Skin of body (tissue), 2 donors: ENCODE data around the gene ERBIN. TPM values are rescaled to one million over a fixed set of nuclear protein-coding genes. Genes with fewer than 3 reads are reported as not detected.
"Not testable (repeated sequence)": the region's sequence is repeated elsewhere in the genome, so short reads cannot be mapped to it uniquely, and the experiment has no call there.

ENCODE experiments used
- DNase-seq: peaks from one replicate; lab custom pipeline; 2025; lab: John Stamatoyannopoulos, UW
- total RNA-seq: library from RNA; depleted of rRNA; stranded (reverse); fragments of >200 nt; gene quantifications from one replicate; pipeline ENCODE4 v1.2.3, GENCODE V29; 2014

Gene ERBIN
- total RNA-seq, 1 donor from 2014 or later = 116 TPM

DNA sequence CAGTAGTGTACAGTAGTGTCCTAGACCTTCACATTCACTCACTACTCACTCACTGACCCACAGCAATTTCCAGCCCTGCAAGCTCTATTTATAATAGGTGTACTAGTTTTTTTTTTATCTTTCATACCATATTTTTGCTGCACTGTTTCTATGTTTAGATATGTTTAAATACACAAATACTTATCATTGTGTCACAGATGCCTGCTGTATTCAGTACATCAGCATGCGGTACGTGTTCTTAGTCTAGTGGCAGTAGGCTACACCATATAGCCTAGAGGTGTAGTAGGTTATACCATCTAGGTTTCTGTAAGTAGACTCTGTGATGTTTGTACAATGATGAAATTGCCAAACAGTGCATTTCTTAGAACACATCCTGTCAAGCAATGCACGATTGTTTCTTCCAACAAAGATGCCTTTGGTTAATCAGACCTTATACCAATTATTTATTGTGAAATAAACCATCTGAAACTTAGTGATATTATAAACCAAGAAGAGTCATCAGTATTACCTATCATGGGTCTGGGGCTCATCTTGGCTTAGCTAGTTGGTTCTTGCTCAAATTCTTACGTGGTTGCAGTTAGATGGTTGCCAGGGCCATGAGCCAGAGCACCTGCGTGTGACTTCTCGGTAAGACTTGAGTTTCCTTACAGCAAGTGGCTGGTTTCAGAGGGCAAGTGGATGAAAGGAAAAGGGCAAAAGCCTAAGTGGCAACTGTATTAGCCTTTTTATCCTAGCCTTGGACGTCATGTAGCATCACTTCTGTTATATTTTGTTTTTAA lies 41.1 kb downstream of the ERBIN start:
- no peak for DNase-seq

DNA sequence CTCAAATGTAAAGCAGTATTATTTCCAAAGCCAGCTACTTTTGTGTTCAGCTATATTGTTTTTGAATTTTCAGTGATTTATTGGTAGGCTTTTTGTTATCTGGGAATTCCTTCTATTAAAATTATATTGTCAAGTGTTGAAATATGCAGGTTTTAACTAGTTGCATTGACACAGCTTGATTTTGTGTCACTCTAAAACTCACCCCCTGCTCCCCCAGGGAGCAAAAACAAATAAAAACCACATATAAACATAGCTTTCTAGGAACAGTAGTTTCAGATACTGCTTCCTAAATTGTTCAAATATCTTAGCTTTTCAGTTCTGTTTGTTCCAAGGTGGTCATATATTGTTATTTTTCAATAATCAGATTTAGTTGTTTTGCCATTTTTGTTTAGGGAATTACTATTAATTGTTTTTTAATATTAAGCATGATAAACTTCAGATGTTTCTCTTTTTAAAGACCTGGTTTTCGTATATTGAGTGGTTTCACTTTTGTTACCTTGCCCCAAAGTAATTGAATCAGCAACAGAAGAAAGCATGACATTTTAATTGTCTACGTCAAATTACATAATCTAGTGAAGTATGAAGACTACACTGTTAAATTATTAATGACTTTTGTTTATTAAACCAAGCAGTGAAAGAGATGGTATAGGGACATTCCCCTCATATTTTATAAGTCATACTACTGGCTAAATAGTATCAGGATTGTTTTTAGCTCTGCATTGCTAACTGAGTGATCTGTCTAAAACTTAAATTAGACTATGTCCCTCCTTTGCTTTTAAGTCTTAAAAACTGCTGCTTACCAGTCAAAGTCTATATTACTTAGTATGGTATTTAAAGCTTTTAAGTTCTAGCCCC lies 43.4 kb downstream of the ERBIN start:
- DNase-seq = no peak

DNA sequence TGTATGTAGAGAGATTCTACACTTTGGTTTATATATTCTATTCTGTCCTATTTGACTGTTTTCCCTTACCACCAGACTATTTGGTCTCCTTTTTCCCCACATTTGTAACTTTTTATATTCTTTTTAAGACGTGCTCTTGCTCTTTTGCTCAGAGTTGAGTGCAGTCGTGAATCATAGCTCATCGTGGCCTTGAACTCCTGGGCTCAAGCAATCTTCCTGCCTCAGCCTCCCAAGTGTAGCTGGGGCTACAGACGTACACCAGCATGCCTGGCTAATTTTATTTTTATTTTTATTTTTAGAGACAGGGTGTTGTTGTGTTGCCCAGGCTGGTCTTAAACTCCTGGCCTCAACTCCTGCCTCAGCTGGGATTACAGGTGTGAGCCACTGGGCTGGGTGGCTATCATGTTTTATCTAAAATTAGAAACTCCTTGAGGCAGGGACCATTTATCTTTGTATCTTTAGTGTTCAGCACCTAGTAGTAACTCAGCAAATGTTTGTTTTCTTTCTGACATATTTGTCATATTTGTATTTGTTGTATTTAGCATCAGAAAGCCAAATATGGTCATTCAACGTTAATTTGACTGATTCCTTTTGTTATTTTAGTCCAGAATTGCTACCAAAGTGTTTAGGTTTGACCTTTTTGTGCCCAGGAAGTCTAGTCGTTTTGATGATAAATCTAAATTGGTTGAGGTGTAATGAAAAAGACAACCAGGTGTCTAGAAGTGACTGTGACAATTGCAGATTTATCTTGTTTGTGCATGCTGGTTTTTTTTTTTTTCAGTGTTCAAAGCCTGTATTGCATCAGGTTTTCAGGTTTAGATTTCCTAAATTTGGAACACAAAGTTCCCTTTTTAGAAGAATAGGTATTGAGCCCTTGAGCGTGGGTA lies 44.3 kb downstream of the ERBIN start:
- no peak for DNase-seq

DNA sequence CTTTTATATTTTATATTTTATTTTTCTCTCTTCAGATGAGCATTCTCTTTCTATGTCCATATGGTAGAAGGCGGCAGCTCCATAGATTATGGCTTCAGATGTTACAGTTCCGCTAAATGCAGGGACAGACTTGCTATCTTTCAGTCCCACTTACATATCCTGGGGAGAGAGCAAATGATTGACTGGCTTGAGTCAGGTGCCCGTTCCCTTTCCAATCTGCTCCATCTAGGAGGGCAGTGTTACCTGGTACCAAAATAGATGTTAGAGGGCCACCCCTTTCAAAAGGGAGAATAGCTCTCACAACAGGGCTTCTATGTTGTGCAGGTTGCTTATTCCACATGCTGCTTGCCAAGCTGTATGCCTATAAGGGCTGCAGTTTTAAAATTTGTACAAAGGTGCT lies 45.3 kb downstream of the ERBIN start:
- DNase-seq = no peak

DNA sequence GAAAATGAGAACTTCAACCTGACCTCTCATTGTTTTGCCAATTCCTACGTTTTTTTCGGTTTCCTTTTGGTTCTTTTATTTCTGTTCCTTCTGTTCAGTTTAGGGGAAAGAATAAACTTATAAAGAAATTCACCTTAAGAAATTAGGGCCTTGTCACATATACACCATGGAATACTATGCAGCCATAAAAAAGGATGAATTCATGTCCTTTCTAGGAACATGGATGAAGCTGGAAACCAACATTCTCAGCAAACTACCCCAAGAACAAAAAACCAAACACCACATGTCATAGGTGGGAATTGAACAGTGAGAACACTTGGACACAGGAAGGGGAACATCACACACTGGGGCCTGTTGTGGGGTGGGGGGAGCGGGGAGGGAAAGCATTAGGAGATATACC lies 46.5 kb downstream of the ERBIN start:
- DNase-seq = not testable (repeated sequence)

DNA sequence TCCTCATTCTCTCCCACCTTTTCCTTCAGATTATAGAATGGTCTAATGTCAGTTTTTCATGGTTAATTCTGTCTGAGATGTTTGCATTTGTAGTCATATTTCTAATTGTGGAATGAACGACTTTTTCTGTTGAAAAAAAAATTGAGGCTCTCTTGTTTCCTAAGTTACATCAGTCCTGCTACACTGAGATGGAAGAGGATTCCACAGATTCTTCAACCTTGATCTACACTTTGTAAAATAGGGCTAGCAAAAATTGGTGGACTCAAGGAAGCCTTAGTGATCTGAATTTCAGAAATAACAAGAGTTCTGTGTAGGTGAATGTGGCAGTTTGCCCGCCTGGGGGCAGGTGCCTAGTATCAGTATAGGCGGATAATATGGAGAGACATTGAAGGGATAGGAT lies 51.9 kb downstream of the ERBIN start:
- DNase-seq = no peak

DNA sequence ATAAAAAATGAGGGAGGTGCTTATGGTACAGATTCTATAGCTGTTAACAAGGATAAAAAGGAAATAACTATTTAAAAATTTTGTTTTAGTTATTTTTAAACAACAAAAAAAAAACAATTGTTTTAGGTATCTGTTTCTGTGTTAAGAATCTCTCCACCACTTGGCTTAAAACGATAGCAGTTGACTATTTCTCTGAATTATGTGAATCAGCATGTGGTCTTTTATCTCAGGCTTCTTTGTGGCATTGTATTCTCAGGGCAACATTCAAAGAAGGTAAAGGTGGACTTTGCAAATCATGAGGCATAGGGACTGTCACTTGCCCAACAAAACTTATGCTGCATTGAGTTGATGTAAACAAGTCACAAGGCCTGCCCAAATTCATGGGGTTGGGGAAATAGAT lies 55.2 kb downstream of the ERBIN start:
- DNase-seq = no peak

DNA sequence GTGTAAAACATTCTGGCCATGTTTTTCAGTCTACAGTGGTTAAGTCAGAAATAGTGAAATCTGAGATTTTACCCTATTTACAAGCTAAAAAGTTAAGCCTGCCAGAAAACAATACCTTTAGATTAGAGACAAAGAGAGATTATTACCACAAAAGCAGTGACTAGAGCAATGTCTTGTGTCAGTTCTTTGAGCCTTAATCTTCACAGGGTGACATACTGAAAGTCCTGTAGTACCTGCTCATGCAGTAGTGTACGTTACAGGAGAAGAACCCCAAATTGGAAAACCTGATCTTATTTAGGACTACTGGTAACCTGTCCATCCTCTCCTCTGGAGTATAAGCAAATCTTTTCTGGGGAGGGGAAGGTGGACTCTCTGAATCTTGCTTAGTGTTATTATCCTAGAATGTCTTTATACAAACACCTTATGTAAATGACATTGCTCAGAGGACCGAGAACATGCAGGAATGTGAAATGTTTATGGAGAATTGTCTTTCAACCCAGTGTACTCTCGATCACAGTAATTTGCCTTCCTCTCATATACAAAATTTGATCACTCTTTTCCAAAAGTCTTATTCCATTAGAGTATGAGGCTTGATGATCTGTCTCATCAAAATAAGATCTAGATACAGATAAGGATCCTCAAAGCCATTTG lies 55.7 kb downstream of the ERBIN start:
- no peak for DNase-seq

DNA sequence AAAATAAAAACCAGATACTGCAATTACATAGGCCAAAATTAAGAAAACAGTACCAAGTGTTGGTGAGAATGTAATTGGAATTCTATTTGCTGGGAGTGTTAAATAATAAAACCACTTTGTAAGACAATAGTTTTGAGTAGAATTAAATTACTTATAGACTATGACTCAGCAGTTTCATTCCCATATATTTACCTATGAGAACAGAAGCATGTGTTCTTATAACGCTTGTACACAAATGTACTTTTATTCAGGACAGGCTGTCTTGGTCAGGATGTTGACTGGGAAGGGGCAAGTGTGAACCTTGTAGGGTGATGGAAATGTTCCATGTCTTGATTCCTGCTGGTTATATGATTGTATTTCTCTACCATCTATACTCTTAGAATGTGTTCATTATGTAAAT lies 56.3 kb downstream of the ERBIN start:
- no peak for DNase-seq

DNA sequence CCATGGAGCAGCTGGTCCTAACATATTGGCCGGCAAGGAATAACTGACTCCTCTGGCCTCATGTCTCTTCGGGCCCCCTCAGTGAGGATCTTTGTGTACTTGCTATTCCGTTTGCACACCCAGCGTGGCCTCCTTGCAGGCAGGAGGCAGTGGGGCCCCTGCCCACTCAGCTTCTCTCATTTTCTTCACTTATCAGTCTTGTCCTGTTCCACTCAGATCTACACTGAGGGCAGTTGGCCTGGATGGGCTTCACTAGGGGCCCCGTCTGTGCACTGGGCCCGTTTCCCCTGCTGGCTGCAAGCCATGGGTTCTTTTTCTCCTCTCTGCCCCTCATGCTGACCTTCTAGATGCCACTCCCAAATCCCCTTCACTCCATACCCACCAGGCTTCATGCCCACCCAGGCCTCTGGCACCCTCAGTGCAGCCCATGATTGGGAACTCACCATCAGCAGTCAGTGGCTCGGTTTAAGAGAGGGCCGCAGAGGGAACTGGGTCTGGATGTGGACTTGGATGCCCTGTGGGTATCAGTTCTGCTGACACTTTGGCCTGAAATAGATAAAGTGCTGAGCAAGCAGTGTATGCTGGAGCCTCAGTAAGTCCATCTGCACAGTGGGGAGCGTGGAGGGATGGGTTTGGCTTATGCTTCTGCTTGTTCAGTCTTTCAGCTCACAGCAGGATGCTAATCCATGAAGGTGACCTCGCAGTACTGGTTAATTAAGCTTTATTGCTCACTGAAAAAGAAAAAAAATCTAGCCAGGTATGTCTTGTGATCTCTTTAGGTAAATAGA lies 57.9 kb downstream of the ERBIN start:
- no peak for DNase-seq

DNA sequence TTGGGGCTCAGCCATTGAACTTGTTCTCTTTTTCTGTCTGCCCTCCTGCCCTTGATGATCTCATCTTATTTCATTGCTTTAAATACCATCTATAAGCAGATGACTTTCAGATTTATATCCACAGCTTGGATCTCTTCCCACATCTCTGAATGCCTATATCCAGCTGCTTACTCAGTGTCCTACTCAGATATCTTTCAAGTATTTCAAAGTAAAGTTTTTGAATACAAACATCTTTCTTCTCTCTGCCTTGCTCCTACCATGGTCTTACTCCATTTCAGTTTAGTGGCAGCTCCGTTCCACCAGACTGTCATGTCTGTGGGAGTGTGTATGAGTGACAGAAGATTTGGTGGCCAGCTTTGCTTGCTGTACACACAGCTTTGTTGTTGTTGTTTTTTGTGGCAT lies 59.7 kb downstream of the ERBIN start:
- peak; percentile 61 for DNase-seq

DNA sequence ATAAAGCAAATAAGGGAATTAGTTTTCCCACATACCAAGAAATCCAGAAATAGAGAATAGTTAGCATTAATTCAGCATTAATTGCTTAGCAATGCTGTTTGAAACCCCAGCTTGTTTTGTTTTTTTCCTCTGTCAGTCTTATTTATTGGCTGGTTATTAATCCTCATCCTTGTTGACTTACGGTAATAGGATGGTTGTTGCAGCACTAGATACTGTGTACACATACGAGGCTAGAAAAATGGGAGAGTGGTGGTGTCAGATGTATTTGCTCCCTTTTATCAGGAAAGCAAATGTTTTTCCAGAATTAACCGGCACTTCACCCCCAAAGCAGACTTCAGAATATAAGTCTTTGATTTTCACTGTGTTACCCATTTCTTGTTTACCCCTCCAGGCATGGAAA lies 60.4 kb downstream of the ERBIN start:
- no peak for DNase-seq

DNA sequence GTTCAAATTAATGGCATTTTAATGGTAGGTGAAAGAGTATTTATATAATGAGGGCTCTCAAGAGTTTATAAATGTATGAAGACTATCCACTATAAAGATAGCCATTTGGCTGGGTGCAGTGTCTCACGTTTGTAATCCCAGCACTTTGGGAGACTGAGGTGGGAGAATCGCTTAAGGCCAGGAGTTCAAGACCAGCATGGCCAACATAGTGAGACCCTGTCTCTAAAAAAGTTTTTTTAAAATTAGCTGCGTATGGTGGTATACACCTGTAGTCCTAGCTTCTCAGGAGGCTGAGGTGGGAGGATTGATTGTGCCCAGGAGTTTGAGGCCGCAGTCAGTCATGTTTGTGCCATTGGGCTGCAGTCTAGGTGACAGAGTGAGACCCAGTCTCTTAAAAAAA lies 61.6 kb downstream of the ERBIN start:
- no peak for DNase-seq

DNA sequence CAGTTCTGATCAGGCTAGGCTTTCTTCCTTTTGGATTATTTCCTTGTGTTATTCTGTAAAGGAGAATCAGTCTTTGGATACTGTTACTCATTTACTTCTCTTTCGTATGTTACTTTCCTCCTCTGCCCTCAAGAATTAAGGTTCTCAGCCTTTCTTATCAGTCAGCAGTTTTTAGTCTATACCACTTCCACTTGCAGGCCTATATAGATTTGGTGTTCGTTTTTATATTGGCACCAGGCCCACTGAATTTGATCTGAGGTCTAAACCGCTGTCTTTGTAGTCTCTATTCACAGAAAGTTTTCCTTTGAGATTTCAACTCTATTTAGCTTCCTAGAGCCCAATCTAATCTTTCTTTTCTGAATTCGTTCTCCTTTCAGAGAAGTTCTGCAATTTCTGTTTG lies 62.8 kb downstream of the ERBIN start:
- DNase-seq = no peak

DNA sequence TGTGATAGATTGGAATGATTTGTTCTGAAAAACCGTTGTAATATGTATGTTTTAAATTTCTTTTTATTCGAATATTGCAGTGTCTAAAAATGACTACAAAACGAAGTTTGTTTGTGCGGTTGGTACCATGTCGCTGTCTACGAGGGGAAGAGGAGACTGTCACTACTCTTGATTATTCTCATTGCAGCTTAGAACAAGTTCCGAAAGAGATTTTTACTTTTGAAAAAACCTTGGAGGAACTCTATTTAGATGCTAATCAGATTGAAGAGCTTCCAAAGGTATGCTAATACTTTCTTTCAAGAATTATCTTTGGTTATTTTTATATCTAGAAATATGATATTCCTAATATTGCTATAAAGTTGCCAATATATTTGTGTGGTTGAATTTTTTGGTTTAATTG lies 66.3 kb downstream of the ERBIN start:
- no peak for DNase-seq

DNA sequence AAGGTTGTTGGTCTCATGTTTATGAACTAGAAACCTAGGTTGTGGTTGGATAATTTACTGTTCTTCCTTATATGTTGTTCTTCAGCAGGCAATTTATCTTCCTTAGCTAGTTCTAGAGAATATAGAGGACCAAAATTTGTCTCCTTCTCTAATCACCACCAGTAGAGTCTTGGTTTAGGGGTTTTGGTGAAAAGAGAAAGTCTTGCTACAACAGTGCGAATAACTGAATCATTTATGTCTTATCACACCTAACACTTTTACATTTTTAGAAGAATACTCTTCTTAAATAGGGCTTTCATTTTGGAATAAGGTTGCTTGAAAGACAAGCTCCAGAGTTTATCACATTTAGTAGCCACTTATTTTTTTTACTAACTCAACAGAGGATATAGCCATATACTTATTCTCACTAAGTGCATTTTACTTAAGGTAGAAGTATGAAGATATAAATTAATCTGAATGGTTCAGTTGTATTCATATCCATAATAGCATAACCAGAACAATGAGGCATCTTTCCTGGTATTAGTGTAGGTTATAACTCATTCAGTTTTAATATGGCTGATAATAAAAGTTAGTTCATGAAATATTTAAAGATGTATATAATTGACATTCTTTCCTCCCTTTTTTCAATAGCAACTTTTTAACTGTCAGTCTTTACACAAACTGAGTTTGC lies 67.9 kb downstream of the ERBIN start:
- DNase-seq = no peak

DNA sequence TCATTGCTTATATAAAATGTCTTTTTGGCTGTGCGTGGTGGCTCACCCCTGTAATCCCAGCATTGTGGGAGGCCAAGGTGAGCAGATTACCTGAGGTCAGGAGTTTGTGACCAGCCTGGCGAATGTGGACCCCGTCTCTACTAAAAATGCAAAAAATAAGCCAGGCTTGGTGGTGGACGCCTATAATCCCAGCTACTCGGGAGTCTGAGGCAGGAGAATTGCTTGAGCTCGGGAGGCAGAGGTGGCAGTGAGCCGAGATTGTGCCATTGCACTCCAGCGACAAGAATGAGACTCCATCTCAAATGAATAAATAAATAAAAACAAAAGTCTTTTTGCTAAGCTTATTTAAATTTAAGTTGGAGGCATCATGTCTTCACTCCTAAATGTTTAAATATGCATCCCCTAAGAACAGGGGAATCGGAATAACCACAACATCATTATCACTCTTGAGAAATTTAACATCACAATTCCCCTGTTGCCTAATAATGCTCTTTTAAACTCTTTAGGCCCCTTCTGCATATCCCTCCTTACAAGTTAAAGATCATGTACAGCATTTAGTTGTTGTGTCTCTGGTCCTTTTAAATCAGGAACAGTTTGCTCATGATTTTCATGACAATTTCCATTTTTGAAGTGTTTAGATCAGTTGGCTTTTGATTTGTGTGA lies 72.8 kb downstream of the ERBIN start:
- DNase-seq = no peak

DNA sequence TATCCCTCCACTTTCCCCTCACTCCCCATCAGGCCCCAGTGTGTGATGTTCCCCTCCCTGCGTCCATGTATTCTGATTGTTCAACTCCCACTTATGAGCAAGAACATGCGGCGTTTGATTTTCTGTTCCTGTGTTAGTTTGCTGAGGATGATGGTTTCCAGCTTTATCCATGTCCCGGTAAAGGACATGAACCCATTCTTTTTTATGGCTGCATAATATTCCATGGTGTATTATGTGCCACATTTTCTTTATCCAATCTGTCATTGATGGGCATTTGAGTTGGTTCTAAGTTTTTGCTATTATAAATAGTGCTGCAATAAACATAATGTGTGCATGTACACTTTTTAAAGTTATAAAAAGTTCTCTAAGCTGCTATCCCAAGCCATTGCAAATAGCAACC lies 75.6 kb downstream of the ERBIN start:
- no peak for DNase-seq

DNA sequence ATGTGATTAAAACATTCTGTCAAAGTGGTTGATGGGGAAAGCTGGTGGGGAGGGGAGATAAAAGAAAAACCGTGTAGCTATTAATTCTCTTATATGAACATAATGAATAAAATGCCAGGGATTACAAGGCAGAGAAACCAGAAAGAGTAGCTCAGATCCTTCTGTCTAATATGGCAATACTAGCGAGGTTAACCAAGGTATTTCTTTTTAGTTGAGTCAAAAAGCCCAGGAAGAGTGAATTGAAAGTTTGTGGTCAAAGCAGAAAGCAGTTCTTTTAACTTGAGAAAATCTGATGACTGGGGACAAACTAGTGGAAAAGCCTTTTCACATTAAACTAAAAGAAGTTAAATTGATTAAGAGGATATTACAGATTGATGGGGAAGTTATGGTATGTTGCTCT lies 76.0 kb downstream of the ERBIN start:
- no peak for DNase-seq
